Body of pancreas (tissue), 4 donors: ENCODE results near the gene ST3GAL5.

Experiments
- CTCF ChIP-seq, 7 experiments: fragments of 450-650 bp in 4 of 7; fragments of 200-600 bp in 3 of 7; sonication (generic) in 3 of 7; IDR thresholded peaks; one replicate each; pipeline ENCODE4 v1.5.1; 2016 to 2019; ENCODE audit warnings: antibody characterized with exemption in 7 of 7
- POLR2A ChIP-seq, 3 donors: fragments of 450-650 bp; IDR thresholded peaks; one replicate each; pipeline ENCODE4 v1.6.1; 2016; ENCODE audit warnings: antibody characterized with exemption in 3 of 3, mild to moderate bottlenecking in 2 of 3

GRCh38 chr2:85935746-85936208 lies 47.0 kb upstream of the ST3GAL5 start:
- TF ChIP-seq CTCF (IDR thresholded peaks at IDR 0.05) (no peak), POLR2A (IDR thresholded peaks at IDR 0.05) (no peak)
